ENCODE measurements around the gene COL8A1.

The COL8A1 gene

DNA sequence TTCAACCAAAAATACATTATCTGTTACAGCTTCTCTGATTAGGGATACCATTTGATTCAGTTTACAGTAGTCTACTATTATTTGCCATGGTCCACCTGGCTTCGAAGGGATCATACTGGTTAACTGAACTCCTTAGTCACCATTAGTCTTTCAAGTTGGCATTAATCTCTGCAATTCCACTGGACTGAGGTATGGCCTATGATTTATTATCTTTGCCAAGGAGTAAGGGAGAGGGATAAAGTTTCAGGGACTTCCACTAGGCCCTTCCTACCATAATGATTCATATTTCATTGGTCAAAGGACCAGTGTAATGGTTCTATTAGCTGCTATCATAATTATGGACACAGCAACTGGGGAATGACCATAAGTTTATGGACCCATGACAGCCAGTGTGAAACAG is 172.0 kb downstream of the COL8A1 start:
- intact Hi-C loops (cut with micrococcal nuclease), result loop anchor here (10.0 kb wide), 1 partner anchor 1216 kb away; the partner anchor contains the start of gene CPOX
- H3K4me1 Mint-ChIP-seq (ENCODE audit: low read depth), result no peaks in the 10 kb centered on the region
- no peak overlapping the region for H3K4me3 Mint-ChIP-seq
- peaks cover 5% of the 10 kb centered on the region for H3K9me3 Mint-ChIP-seq
- no peaks in the 10 kb centered on the region for H3K27me3 Mint-ChIP-seq
- no peak overlapping the region for H3K27ac Mint-ChIP-seq
- H3K36me3 Mint-ChIP-seq (ENCODE audit: low read depth), result no peaks in the 10 kb centered on the region

DNA sequence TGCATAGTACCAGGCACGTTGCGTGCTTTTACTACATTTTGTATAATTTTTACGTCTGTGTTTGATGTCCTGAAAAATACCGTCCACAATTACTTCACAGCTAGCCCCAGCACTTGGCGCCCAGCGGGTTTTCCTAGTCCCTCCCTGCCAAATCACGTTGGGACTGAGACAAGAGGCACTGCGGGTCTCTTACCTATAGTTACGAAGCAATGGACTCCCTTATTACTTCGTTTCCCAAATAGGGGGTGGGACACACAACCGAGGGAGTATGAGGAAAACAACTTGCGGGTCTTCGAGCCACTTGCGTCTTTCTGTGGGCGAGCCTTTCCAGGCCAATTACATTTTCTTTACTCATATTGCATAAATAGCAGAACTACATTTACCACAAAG is 178.6 kb downstream of the COL8A1 start:
- Mint-ChIP-seq H3K4me1 (ENCODE audit: low read depth) (peaks cover 10% of the 10 kb centered on the region), H3K27me3 (no peaks in the 10 kb centered on the region)
- intact Hi-C loops (cut with micrococcal nuclease), result loop anchor here (1.0 to 10.0 kb wide), 5 partner anchors 60 to 1222 kb away; partner anchors contain the start of genes CPOX, LNP1, TBC1D23 and TOMM70

DNA sequence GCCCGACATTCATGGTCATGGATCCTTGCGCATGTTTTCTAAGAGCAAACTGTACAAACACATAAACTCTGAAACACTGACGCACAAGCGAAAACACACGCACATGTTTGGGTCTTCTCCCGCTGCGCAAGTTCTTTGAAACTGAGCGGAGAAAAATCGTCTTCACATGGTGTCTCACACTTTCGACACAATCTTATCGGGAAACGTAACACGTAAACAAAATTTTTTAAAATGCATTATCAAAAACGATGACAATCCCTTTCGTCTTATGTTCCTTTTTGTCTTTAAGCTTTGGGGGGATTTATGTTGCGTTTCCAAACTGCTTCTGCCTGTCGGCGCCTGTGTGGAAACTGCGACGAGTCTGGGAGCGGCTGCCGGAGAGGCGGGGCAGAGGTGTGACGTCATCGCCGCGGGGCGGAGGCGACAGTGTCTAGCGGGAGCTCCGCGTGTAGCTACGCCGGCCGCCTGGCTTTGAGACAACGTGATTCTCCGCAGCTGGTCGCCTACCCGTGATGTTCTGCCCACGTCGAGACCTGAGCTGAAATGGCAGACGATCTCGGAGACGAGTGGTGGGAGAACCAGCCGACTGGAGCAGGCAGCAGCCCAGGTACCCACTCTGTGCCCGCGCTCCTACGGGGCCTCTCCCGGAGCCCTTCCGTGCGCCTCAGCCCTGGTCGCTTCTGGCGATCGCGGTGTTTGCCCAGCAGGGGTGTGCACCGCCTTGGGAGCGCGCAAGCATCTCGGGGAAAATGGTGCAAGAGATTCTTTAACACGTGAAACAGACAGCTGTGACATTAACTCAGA is 179.2 kb downstream of the COL8A1 start, which contains the start of gene CMSS1:
CMSS1 (plus strand) TSS at position 426 of the 804 bp plus-strand sequence.
- intact Hi-C loops (cut with micrococcal nuclease), result loop anchor here (1.0 to 10.0 kb wide), 5 partner anchors 60 to 1223 kb away; partner anchors contain the start of genes CPOX, LNP1, TBC1D23 and TOMM70
- Mint-ChIP-seq H3K27me3 (no peaks in the 10 kb centered on the region), H3K4me1 (ENCODE audit: low read depth) (peaks cover 10% of the 10 kb centered on the region), H3K4me3 (peak within 1 kb of the TSS; percentile 92), H3K9me3 (no peaks in the 10 kb centered on the region), H3K36me3 (ENCODE audit: low read depth) (peaks cover 8% of the 10 kb centered on the region), H3K27ac (peak within 1 kb of the TSS; percentile 96)

More for the DNA sequence above, 178.6 kb downstream of the COL8A1 start:
- H3K27ac Mint-ChIP-seq, result peak overlapping the region; percentile 96
- no peaks in the 10 kb centered on the region for H3K9me3 Mint-ChIP-seq
- peak overlapping the region; percentile 92 for H3K4me3 Mint-ChIP-seq
- peaks cover 8% of the 10 kb centered on the region for H3K36me3 Mint-ChIP-seq (ENCODE audit: low read depth)

DNA sequence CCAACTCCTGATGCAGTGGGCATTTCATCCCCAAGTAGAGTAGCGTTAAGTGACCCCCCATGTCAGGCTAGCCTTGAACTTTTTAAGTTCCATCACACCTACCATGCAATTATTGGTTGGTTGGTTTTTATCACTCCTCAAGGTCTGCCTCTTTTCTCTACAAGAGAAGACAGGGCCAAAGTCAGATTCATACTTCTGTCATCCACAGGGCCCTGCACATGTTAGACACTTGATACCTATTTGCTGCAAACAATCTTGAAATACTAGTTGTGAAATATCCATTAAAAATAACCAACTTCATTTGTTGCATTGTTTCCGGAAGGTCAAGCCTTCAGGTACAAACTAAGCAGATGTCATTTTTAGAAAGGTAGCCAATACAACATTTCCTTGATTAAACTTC is 180.4 kb downstream of the COL8A1 start:
- Mint-ChIP-seq H3K9me3 (no peaks in the 10 kb centered on the region), H3K36me3 (ENCODE audit: low read depth) (peaks cover 8% of the 10 kb centered on the region), H3K4me1 (ENCODE audit: low read depth) (peaks cover 10% of the 10 kb centered on the region), H3K27ac (no peak overlapping the region), H3K4me3 (no peak overlapping the region), H3K27me3 (no peaks in the 10 kb centered on the region)
- intact Hi-C loops (cut with micrococcal nuclease), result loop anchor here (5.0 to 10.0 kb wide), 4 partner anchors 58 to 1224 kb away; partner anchors contain the start of genes CPOX, LNP1 and TOMM70

GRCh38 chr3:99823723-99824711 is 185.6 kb downstream of the COL8A1 start:
- no peaks in the 10 kb centered on the region for H3K9me3 Mint-ChIP-seq
- no peak overlapping the region for H3K27ac Mint-ChIP-seq
- intact Hi-C loops (cut with micrococcal nuclease), result no loop called here
- no peaks in the 10 kb centered on the region for H3K27me3 Mint-ChIP-seq
- H3K36me3 Mint-ChIP-seq (ENCODE audit: low read depth), result no peaks in the 10 kb centered on the region
- H3K4me1 Mint-ChIP-seq (ENCODE audit: low read depth), result no peaks in the 10 kb centered on the region
- H3K4me3 Mint-ChIP-seq, result no peak overlapping the region

DNA sequence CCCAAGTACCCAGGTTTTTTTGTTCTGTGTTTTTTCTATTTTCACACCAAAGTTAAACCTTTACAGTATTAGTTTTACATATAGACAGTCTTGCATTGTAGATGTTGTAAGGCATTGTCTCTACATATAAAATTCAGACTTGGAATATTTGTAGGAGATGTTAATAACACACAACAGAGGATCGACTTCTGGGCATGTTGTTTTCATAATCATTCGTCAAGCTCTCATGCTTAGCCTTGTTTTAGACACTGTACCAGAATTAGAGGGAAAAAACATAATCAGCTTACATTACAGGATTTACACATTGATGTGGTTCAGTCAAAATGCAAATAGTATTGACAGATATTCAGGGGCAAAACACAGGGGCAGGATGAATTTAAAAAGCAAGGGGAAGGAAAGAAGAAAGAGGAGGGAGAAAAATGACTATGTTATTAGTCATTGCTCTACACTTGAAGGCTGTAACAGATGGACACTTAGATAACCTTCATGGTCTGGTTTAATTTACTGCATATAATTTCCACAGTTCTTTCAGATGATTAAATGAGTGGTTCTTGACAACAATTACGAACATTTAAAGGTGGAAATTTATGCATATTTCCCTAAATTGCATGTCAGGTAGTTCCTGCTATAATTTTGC is 186.7 kb downstream of the COL8A1 start:
- intact Hi-C loops (cut with micrococcal nuclease), result no loop called here
- no peaks in the 10 kb centered on the region for H3K27me3 Mint-ChIP-seq
- H3K4me1 Mint-ChIP-seq (ENCODE audit: low read depth), result peaks cover 4% of the 10 kb centered on the region
- no peak overlapping the region for H3K27ac Mint-ChIP-seq
- no peak overlapping the region for H3K4me3 Mint-ChIP-seq
- no peaks in the 10 kb centered on the region for H3K9me3 Mint-ChIP-seq
- H3K36me3 Mint-ChIP-seq (ENCODE audit: low read depth), result no peaks in the 10 kb centered on the region

- no peak overlapping the region for H3K4me3 Mint-ChIP-seq
- no peak overlapping the region for H3K27ac Mint-ChIP-seq
- H3K4me1 Mint-ChIP-seq (ENCODE audit: low read depth), result peaks cover 4% of the 10 kb centered on the region
- intact Hi-C loops (cut with micrococcal nuclease), result loop anchor here (5.0 kb wide), 1 partner anchor 762 kb away; no protein-coding TSS in a partner anchor
- no peaks in the 10 kb centered on the region for H3K9me3 Mint-ChIP-seq
- H3K36me3 Mint-ChIP-seq (ENCODE audit: low read depth), result no peaks in the 10 kb centered on the region
- no peaks in the 10 kb centered on the region for H3K27me3 Mint-ChIP-seq
Observed at GRCh38 chr3:99829844-99830243, 191.4 kb downstream of the COL8A1 start.

DNA sequence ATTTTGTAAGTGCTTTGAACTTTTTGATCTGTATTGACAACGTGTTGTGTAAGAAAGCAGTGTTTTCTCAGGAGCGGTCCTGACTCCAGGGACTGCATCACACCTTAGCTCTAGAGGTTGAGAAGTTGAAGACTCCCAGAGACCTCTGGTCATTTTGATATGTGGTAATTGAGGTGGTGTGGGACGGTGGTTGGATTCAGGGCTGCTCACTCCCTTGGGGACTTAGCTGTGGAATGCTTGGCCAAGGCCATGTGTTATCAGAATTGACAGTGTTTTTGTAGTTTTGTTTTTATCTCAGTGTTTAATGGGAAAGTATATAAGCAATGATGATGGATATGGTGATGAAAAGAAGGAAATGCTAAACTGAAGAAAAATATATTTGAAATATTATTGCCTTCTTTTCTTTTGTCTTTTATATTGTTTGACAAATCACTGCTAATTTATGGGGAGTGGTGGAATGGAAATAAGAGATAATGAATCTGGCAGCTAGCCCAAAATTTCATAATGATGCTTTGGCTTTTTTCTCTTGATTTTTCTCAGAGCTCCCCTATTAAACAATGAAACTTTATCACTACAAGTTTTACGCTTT is 195.3 kb downstream of the COL8A1 start:
- no peaks in the 10 kb centered on the region for H3K9me3 Mint-ChIP-seq
- H3K4me3 Mint-ChIP-seq, result no peak overlapping the region
- intact Hi-C loops (cut with micrococcal nuclease), result loop anchor here (5.0 kb wide), 1 partner anchor 759 kb away; no protein-coding TSS in a partner anchor
- no peak overlapping the region for H3K27ac Mint-ChIP-seq
- peaks cover 4% of the 10 kb centered on the region for H3K4me1 Mint-ChIP-seq (ENCODE audit: low read depth)
- no peaks in the 10 kb centered on the region for H3K27me3 Mint-ChIP-seq
- no peaks in the 10 kb centered on the region for H3K36me3 Mint-ChIP-seq (ENCODE audit: low read depth)

DNA sequence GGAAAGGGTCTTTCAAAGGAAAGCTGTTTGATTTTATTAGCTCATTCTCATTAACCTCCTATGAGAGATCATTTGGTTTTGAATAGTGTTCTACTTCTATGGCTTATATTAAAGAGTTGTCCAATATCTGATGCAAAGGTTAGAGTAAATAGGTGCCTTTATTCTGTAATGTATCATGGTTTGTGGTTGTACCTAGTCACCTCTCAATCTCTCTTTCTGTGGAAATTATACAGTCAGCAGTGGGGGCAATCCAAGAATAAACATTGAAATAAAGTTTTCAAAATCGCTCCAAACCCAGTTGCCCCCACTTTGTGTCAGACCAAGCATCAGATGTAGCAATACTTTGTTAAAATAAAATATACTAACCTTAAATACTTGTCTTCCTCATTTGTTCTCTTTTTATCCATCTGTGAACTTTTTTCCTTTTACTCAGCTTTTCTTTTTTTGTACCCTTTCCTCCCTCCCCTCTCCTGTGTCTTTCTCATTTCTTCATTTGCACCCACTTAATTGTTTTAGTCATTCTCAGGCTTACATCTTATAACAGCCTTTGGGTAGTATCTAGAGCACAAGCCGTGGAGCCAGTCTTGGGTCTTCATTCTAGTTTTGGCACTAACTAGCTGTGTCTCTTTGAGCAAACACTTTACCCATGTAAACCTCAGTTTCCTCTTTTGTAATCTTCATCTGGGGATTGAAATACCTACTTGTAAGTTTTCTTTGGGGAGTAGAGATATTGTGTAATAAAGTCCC is 196.0 kb downstream of the COL8A1 start:
- intact Hi-C loops (cut with micrococcal nuclease), result loop anchor here (5.0 kb wide), 1 partner anchor 758 kb away; no protein-coding TSS in a partner anchor
- Mint-ChIP-seq H3K4me3 (no peak overlapping the region), H3K36me3 (ENCODE audit: low read depth) (no peaks in the 10 kb centered on the region), H3K4me1 (ENCODE audit: low read depth) (peaks cover 4% of the 10 kb centered on the region), H3K27me3 (no peaks in the 10 kb centered on the region), H3K9me3 (no peaks in the 10 kb centered on the region), H3K27ac (no peak overlapping the region)

DNA sequence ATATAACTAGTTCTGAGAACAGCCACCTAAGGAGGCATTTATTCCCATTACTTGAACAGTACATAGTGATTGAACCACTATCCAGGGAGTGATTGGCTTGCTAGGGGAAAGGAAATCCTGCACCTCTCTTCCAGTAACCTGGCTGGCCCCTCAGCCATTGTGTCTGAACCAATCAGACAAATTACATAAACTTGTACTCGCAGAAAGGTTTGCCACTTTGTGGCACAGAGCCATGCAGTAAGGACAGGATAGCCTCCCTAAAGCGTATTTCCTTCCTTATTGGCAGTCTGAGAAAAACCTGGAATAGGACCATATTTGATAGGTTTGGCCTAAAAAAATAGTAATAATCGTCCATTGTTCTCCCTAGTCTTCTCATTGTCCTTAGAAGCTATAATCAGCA is 198.3 kb downstream of the COL8A1 start:
- Mint-ChIP-seq H3K4me1 (ENCODE audit: low read depth) (no peaks in the 10 kb centered on the region), H3K9me3 (no peaks in the 10 kb centered on the region), H3K36me3 (ENCODE audit: low read depth) (no peaks in the 10 kb centered on the region), H3K27ac (no peak overlapping the region), H3K4me3 (no peak overlapping the region), H3K27me3 (no peaks in the 10 kb centered on the region)
- intact Hi-C loops (cut with micrococcal nuclease), result no loop called here

GRCh38 chr3:99837715-99838114 is 199.3 kb downstream of the COL8A1 start:
- H3K27me3 Mint-ChIP-seq, result no peaks in the 10 kb centered on the region
- H3K27ac Mint-ChIP-seq, result no peak overlapping the region
- no peaks in the 10 kb centered on the region for H3K36me3 Mint-ChIP-seq (ENCODE audit: low read depth)
- intact Hi-C loops (cut with micrococcal nuclease), result no loop called here
- no peaks in the 10 kb centered on the region for H3K9me3 Mint-ChIP-seq
- H3K4me1 Mint-ChIP-seq (ENCODE audit: low read depth), result no peaks in the 10 kb centered on the region
- H3K4me3 Mint-ChIP-seq, result no peak overlapping the region

DNA sequence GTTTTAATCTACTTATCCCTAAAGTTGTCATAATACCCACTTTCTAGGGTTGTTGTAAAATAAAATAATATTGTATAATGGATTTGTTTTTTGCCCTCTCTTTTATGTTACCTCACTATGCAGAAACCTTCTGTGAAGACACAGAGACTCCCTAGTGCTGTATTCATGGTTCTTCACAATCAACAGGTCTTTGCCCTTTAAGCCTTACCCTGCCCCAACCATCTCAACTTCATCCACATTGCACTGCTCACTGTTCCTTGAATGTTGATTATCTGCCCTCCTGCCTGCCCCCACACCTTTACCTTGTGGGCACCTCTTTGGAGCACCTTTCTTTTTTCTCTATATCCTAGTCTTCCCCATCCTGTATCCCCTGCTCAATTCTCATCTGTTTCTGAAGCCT is 200.4 kb downstream of the COL8A1 start:
- Mint-ChIP-seq H3K36me3 (ENCODE audit: low read depth) (no peaks in the 10 kb centered on the region), H3K4me3 (no peak overlapping the region), H3K4me1 (ENCODE audit: low read depth) (no peaks in the 10 kb centered on the region), H3K27ac (no peak overlapping the region), H3K9me3 (no peaks in the 10 kb centered on the region), H3K27me3 (no peaks in the 10 kb centered on the region)
- intact Hi-C loops (cut with micrococcal nuclease), result no loop called here

Data from dendritic cell treated with granulocyte-macrophage colony-stimulating factor and Interleukin-4, amounts not matched to agents 40 ng/mL and 50 ng/mL, for 4 days (primary cell).